HFFc6 (cell line): Measurements from ENCODE around the gene DPP8. TPM values are rescaled to one million over a fixed set of nuclear protein-coding genes. Genes with fewer than 3 reads are reported as not detected.

Source experiments
- DNase-seq: peaks from one replicate; pipeline ENCODE4 v3.0.0-alpha.2; 2018
- H3K27ac Mint-ChIP-seq: 2 replicates; pipeline ENCODE4 v1.8.0; 2020; ENCODE audit warnings: mild to moderate bottlenecking, mixed read lengths
- H3K27me3 Mint-ChIP-seq: 2 replicates; pipeline ENCODE4 v1.8.0; 2021; ENCODE audit warnings: mild to moderate bottlenecking, moderate library complexity, mixed read lengths; ENCODE audit not compliant: insufficient read depth
- H3K36me3 Mint-ChIP-seq: 2 replicates; pipeline ENCODE4 v1.8.0; 2021; ENCODE audit warnings: low read depth, mixed read lengths
- H3K4me1 Mint-ChIP-seq: 2 replicates; pipeline ENCODE4 v1.8.0; 2020; ENCODE audit warnings: low read depth, mixed read lengths
- H3K4me3 Mint-ChIP-seq: 2 replicates; pipeline ENCODE4 v1.8.0; 2020; ENCODE audit warnings: mild to moderate bottlenecking, moderate library complexity, mixed read lengths
- H3K9me3 Mint-ChIP-seq: 2 replicates; pipeline ENCODE4 v1.8.0; 2020; ENCODE audit warnings: mild to moderate bottlenecking, mixed read lengths
- total RNA-seq, 6 experiments: library from RNA; stranded (reverse); fragmentation: NEBNext Ultra II Directional; extraction: Animal tissue kit (Norgen Biotek cat#: 25700); gene quantifications; 2 replicates in 1 of 6; 3 replicates in 5 of 6; pipeline ENCODE4 v1.2.3, GENCODE V29; 2021
- TF ChIP-seq, protein P1 (sequence below): fragments of 200-600 bp; sonication (generic); IDR thresholded peaks from 2 replicates; pipeline ENCODE4 v1.5.0; 2021; ENCODE audit warnings: antibody characterized with exemption, mild to moderate bottlenecking

Gene DPP8
- total RNA-seq, 6 experiments from 2014 or later: 24.9 to 34.9 (median 30.9) TPM

GRCh38 chr15:65450556-65450955 lies 66.9 kb downstream of the DPP8 start:
- Mint-ChIP-seq H3K4me1 (no peaks in the 10 kb centered on the region), H3K27ac (no peak overlapping the region), H3K36me3 (peaks cover 8% of the 10 kb centered on the region), H3K4me3 (no peak overlapping the region), H3K27me3 (no peaks in the 10 kb centered on the region; the same call in 1 of the 2 replicates), H3K9me3 (no peaks in the 10 kb centered on the region)
- DNase-seq: no peak
- TF ChIP-seq, protein P1, sequence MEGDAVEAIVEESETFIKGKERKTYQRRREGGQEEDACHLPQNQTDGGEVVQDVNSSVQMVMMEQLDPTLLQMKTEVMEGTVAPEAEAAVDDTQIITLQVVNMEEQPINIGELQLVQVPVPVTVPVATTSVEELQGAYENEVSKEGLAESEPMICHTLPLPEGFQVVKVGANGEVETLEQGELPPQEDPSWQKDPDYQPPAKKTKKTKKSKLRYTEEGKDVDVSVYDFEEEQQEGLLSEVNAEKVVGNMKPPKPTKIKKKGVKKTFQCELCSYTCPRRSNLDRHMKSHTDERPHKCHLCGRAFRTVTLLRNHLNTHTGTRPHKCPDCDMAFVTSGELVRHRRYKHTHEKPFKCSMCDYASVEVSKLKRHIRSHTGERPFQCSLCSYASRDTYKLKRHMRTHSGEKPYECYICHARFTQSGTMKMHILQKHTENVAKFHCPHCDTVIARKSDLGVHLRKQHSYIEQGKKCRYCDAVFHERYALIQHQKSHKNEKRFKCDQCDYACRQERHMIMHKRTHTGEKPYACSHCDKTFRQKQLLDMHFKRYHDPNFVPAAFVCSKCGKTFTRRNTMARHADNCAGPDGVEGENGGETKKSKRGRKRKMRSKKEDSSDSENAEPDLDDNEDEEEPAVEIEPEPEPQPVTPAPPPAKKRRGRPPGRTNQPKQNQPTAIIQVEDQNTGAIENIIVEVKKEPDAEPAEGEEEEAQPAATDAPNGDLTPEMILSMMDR: no peak

DNA sequence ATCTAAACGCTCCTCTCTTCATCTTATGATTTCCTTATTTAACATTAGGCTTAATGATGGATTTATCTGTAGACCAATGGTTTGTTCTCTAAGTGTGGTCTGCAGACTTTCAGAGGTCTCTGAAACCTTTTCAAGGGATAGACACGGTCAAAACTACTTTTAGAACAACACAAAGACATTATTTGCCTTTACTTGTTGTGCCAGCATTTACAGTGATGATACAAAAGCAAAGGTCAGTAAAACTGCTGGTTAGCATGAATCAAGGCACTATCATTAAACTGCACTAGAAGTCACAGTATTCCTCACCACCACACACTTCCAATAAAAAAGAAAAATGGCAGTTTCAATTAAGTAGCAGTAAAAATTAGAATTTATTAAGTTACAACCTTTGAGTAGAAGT lies 70.3 kb downstream of the DPP8 start:
- no peaks in the 10 kb centered on the region; the same call in none of the 2 replicates for H3K36me3 Mint-ChIP-seq

DNA sequence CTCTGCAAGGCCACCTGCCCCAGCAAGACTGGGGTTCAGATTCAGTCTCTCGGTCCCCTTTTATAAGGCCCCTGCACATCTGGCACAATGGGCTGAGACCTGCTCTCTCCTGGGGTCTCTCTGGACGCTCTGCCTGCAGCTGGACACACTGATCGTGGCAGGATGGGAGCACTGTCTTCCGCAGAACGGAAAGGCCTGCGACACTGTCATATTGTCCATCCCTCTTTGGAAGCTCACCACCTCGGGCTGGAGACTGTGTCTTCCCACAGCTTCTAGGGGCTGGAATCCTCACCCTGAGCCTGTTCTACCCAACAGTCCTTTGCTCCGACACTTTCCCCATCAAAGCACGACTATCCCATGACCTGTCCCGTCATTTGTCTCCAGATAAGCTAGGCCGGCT lies 83.3 kb downstream of the DPP8 start:
- no peak overlapping the region for H3K27ac Mint-ChIP-seq
- no peak overlapping the region for H3K4me3 Mint-ChIP-seq
- no peak for DNase-seq
- H3K4me1 Mint-ChIP-seq: peaks cover 10% of the 10 kb centered on the region
- H3K36me3 Mint-ChIP-seq: no peaks in the 10 kb centered on the region
- H3K27me3 Mint-ChIP-seq: peaks cover 21% of the 10 kb centered on the region
- TF ChIP-seq, protein P1: no peak
- H3K9me3 Mint-ChIP-seq: no peaks in the 10 kb centered on the region

More for the DNA sequence above, 70.3 kb downstream of the DPP8 start:
- TF ChIP-seq, protein P1: no peak
- H3K4me3 Mint-ChIP-seq: no peak overlapping the region
- H3K9me3 Mint-ChIP-seq: no peaks in the 10 kb centered on the region
- no peak overlapping the region for H3K27ac Mint-ChIP-seq
- H3K4me1 Mint-ChIP-seq: no peaks in the 10 kb centered on the region
- no peaks in the 10 kb centered on the region for H3K27me3 Mint-ChIP-seq
- DNase-seq: no peak

DNA sequence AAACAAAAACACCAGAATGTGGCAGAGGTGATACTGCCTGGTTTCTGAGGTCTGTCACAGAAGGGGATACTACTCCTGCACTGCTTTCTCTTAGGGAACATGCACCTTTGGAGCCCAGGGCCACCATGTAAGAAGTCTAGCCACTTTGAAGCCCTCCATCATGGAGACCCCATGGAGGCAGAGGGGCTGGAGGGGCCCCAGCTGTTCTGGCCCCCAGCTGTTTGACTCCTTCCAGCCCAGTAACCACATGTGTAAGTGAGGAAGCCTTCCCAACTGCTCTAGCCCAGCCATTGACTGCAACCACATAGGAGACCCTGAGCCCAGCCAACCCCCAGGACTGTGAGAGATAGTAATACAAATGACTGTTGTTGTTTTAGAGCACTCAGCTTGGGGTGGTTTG lies 85.8 kb downstream of the DPP8 start:
- Mint-ChIP-seq H3K9me3 (no peaks in the 10 kb centered on the region), H3K4me1 (peaks cover 10% of the 10 kb centered on the region), H3K36me3 (no peaks in the 10 kb centered on the region), H3K27me3 (peaks cover 23% of the 10 kb centered on the region), H3K27ac (no peak overlapping the region), H3K4me3 (no peak overlapping the region)
- TF ChIP-seq, protein P1: no peak
- DNase-seq: no peak

GRCh38 chr15:65426216-65426853 lies 91.2 kb downstream of the DPP8 start:
- TF ChIP-seq, protein P1: no peak
- no peaks in the 10 kb centered on the region for H3K9me3 Mint-ChIP-seq
- peaks cover 51% of the 10 kb centered on the region for H3K27me3 Mint-ChIP-seq
- DNase-seq: no peak
- H3K36me3 Mint-ChIP-seq: no peaks in the 10 kb centered on the region
- H3K27ac Mint-ChIP-seq: no peak overlapping the region
- peaks cover 13% of the 10 kb centered on the region for H3K4me1 Mint-ChIP-seq
- no peak overlapping the region for H3K4me3 Mint-ChIP-seq
